Measurements from ENCODE around the gene MICA.
"Not testable (repeated sequence)": the region's sequence is repeated elsewhere in the genome, so short reads cannot be mapped to it uniquely, and the experiment has no call there.

The MICA gene

DNA sequence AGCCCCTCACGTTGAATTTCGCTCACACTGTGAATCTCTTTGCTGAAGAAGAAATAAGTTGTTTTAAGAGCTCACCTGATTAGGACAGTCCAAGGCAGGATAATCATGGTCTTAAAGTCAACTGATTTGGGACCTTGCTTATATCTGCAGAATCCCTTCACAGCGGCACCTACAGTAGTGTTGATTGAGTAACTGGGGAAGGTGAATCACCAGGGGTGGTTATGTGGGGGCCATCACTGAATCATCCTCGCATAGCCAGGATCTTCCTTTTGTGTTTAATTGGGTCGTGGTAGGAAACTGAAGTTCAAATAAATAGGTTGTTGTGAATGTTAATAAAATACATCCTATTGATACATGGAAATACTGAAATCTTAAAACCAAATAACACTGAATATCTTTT, 20.2 kb upstream of the MICA start:
- FAIRE-seq = no peak

DNA sequence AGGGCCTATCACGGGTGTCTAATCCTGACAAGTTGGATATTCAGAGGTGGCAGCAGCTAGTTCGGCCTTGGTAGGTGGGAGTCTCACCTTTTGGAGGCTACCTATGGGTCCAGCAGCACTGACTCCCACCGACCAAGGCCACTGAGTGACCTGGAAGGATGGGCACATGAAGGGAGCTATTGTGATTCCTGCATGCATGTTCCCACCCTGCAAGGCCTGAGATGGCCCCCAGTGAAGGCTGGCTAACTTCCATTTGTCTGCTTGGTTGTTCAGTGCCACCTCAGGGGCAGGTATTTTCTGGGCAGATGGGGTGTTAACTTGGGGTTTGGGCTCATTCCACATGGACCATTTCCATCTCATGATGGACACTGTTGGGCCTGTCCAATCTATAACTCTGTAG, 18.4 kb upstream of the MICA start:
- no peak for FAIRE-seq

DNA sequence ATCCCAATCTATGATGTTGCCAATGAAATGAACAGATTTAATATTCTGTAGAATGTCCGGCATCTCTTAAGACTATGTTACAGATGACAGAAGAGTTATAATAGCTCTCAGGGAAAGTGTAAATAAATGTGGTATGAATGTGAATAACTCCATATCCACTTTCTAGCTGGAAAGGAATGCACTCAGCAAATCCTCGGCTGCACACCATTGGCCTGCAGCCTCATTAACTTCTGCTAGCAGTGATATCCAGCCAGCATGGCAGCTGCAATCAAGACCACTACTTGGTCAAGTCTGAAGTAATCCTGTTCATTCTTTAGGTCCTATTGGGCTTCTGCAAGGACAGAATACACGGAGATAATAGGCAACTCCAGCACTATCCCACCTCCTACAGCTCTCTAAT, 17.3 kb upstream of the MICA start:
- no peak for FAIRE-seq

DNA sequence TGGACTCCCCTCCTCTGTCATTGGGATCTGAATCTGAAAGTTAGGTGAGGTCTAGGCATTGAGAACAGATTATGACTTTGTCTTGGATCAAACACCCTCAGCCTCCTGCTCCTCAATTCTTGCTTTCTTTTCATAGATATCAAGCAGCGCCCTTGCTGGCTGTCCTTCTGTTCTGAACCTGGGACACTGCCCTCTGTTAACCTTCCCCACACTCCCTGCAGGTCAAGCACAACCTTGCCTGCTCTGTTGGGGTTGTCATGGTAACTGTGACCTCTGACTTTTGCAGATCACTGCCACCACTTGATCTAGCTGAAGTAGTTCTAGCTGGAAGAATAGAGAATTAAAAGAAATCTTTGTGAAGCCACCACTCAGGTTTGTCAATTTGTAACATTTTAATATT, 16.4 kb upstream of the MICA start:
- no peak for FAIRE-seq

DNA sequence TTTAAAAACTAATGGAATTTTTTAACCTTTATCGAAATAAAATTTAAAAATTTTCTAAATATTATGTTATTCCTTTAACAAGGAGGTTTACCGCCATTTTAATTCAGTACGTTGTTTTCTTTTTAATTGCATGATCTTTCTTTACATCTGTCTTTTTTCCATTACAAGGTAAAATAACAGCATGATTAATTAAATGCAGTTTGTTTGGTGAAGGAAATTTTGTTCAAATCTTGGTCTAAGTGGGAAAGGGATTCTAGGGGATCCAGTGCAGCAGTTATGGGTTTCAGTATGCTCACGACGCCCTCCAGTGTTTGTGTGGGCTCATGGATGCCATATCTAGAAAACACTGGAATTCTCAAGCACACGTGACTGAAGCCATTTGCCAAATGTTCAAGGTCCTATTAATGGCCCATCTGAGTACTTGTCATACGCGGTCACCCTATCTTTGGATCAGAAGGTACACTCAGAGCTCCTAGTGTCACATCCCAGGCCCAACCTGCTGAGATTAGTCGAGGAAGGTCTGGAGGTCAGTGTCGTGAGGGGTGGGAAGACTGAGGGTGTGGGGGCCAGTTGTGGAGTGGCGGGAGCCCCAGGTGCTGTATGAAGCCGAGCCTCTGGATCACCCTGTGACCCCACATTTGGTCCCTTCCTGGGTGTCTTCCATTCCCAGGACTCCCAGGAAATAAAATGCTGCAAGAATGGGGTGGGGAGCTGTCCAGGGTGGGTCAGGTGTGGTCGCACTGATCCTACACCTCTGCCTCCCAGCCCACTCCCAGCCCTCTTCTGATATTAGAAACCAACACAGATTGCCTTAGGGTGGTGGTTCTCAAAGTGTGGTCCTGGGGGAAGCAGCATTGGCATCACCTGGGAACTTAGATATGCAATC, 14.2 kb upstream of the MICA start:
- not testable (repeated sequence) for FAIRE-seq

DNA sequence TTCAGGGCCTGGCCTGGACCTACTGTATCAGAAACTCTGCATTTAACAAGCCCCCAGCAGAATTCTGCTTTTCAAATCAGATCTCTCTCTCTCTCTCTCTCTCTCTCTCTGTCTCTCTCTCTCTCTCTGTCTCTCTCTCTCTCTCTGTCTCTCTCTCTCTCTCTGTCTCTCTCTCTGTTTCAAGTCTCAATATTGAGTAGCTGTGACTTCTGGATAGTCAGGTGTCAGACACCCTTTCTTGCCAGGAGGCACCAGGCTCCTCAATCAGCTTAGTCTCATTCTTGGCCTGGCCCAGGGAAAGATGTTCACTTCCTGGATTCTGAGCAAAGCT, 13.6 kb upstream of the MICA start:
- FAIRE-seq = not testable (repeated sequence)

DNA sequence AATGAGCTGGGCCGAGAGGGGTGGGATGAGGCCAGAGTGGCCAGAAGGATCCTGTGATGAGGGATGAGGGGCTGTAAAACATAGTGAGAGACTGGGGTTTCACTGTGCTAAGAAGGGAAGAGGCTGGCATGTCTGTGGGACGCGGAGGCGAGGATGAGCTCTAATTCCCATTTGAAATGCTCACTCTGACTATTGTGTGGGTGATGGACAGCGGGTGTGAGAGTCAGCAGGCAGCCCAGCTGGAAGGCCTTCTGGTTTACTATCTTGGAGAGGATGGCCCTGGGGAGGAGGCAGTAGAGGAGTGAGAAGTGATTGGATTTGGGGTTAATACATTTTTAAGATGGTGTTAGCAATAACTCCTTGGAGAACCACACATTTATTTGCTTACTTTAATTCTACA, 9.5 kb upstream of the MICA start:
- FAIRE-seq = no peak

DNA sequence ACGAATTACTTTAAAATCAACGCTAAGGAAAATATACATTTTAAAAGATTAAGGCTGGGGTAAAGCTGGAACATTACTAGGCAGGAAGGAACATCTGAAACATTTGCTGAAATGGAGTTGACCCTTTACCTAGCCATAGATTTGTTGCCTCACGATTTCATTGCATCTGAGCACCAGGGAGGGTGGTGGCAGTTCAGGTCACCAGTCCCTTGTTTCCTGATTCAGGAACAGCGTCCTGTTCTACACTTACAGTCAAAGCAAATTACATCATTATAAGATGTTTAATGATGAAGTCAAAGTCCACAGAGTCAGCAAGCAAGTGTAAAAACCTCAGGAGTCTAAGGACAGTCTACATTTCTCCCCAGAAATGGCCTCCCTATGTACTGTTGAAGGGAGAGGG, 9.0 kb upstream of the MICA start:
- FAIRE-seq = no peak

DNA sequence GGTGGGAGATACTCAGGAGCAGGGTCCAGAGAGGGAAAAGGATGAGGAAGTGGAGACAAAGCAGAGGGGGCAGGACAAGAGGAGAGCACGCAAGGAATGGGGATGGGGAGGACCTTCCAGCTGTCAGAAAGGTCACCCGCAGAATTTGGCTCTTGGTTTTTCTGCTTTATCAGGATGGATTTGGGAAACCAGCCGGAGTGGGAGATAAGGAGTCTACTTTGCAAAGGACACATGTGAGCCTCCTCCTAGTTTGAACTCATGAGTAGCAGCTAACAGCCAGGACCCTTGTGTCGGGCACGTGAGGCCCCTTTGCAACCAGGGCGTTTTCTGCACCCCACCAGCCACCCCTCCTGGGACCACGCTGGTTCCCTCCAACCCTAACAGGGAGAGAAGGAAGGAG, 7.6 kb upstream of the MICA start:
- no peak for FAIRE-seq

DNA sequence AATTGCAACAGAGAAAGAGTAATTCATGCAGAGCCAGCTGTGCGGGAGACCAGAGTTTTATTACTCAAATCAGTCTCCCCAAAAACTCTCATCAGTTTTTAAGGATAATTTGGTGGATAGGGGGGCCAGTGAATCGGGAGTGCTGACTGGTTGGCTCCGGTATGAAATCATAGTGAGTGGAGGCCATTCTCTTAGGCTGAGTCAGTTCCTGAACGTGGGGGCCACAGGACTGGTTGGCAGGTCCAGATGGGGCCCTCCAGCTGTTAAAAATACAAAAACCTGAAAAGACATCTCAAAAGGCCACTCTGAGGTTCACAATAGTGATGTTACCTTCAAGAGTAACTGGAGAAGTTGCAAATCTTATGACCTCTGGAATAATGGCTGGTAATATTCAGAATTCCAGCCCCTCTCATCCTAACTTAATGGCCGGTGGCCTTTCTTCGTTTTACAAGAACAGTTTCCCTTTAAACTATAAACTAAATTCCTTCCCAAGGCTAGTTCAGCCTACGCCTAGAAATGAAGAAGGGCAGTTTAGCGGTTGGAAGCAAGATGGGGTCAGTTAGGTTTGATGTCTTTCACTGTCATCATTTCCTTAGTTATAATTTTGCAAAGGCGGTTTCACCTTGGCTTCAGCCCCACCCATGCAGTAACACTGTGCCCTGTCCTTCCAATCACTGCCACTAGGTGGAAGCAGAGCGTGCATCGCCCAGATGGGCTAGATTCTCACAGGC, 6.8 kb upstream of the MICA start:
- FAIRE-seq = no peak

DNA sequence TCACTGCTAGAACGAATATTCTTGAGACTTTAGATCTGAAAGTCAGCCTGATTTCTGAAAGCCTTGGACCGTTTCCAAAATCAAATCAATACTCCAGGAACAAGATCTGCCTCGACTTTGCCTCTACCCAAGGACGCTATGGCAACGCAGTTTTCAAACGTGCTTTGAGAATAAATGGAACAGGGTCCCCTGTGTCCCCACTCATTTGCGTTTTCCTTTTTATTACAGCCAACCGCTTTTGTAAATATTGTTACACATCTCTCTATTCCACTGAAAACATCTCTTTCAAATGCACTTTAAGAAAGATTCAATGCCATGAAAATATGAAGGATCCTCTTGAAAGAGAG, 6.3 kb upstream of the MICA start:
- not testable (repeated sequence) for FAIRE-seq

DNA sequence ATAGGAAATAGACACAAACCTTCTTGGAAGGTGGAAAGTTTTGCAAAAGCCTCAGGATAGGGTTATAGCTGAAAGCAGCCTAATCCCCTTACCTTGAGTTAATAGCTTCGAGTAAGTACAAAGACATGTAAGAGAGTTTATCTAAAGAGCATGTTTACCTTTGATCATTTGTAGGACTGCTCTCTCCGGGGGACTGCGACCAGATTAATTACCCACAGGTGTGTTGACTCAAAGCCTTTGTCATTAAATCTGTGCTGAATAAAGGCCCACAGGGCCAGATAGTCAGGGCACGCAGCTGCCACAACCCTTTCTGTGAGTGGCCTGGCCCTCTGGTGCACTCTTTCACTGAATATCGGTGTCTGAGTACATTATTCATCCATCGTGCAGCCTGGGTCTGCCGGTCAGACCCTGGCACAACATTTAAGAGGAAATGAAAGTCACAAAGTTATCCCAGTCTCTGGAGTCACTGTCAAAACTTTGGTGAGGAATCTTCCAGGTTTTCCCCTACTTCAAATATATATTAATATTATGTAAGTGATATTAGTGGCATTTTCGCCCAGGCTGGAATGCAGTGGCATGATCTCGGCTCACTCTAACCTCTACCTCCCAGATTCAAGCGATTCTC, 5.4 kb upstream of the MICA start:
- no peak for FAIRE-seq

DNA sequence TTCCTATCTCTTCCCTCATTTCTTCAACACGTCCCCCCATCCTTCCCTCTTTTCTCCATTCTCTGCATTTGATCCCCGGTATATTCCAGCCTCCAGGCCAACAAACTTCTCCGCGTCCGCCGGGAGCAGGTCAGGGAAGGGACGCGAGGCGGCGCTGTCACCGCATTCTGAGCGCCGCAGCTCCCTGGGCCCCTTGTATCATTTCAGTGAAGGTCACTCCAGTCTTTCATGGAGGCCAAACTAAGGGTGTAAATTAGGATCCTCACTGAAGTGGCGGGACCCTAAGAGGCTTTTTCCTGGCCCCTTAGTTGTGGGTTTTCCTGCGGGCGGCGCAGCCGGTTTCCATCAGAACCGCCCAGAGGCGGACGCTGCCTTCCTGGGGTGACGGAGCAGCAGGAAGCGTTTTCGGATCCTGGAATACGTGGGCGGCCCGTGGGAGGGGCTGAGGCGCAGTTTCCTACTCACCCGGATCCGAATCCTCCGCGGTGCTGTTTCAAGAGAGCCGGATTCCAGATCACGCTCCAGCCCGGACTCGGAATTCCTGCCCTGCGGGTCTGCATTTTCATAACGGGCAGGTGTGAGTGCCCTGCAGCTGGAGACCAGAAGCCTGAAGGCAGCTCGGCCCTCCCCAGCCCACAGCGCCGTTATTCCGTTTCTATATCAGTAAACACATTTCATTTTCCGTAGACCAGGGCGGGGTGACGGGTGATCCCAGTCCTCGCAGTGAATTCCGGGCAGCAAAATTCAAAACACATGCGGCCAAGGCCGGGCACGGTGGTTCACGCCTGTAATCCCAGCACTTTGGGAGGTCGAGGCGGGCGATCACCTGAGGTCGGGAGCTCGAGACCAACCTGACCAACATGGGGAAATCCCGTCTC, 3.6 kb upstream of the MICA start:
- FAIRE-seq = no peak

DNA sequence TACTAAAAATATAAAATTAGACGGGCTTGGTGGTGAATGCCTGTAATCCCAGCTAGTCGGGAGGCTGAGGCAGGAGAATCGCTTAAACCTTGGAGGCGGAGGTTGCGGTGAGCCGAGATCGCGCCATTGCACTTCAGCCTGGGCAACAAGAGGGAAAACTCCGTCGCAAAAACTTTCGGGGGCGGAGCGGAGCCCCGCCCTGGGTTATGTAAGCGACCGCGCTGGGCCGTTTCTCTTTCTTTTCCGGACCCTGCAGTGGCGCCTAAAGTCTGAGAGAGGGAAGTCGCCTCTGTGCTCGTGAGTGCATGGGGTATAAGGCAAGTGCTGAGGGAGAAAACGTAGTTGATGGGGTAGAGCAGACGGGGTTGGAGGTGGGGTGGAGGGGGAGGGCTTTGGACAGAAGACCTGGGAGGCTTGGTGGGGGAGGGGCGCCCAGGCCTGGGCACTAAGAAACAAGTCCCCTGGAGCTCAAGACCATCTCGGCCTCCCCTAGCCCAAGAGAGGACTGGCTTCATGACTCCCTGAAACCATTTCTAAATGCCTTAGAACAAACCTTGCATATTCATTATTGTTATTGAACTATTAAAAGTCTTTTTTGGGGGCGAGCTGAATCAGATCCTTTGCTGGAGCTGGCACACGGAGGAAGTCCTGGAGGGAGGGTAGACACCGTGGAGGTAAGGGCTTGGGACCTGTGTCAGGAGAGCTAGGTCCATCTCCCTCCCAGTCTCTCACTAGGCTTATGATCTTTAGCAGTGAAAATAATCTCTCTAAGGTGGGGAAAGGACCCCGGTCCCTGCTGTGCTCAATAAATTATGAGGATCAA, 2.7 kb upstream of the MICA start:
- no peak for FAIRE-seq

DNA sequence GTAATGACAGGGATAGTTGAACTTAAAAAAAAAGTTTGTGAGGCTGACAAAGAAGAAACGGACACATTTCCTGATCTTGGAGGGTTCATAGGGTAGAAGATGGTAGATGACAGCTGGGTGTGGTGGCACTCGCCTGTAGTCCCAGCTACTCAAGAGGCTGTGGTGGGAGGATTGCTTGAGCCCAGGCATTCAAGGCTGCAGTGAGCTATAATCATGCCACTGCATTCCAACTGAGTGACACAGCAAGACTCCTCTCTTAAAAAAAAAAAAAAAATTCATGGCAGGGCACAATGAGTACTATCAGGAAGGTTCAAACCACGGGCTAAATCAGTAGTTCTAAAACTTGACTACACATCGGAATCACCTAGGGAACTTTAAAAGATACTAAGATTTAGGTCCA, 2.0 kb upstream of the MICA start:
- no peak for FAIRE-seq

DNA sequence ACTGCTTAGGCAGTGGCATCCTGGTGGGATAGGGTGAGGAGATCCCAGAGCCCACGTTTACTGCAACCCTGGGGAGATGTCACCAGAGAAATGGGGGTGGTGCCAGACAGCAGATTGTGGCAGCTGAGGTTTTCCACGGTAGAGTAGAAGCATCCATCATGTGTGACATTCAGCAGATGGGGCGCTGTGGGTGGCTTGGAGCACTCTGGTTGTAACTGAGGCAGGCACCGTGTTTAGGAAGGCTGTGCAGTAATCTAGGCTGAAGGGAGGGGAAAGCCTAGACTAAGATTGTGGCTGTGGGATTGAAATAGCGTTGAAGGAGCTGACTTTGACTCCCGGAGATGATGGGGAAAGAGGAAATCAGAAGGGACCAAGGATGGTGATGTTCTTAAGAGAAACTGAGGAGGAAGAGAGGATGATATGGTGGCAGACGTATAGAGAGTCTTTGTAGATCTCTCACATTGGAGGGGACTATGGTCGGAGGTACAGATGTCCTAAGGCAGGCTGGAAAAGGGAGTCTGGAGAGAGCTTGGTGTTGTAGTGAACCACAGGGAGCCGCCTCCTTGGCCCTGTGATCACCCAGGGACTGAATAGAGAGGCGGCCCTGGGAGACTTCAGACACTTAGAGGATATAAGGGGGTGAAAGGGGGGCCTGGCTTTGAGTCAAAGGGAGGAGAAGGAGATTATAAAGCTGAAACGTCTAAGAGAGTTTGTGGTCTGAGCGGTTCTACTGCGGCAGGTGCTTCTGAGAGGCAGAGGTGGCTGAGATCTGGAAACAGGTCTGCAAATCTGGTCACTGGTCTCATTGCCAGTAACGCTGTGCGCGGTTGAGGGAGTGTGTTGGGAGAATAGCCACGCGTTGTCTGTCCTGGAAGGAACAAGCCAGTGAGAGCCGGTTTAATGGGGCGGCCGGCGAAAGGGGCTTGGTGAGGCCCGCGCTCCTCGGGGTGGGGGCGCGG, 792 bp upstream of the MICA start:
- FAIRE-seq = no peak

DNA sequence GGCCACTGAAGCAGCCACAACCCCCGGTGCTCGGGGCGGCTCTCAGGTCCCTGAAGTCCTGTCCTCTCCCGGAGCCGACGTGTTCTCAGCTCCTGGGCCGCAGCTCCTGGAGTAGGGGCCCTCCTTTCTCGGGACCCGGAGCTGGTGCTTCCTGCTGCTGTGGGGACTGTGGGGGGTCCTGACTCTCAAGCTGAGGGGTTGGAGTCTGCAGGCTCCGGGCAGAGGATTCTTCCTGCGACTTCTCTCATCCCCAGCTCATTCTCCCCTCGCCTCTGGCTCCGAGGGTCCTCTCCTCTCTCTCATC, 618 bp downstream of the MICA start:
- FAIRE-seq = not testable (repeated sequence)

DNA sequence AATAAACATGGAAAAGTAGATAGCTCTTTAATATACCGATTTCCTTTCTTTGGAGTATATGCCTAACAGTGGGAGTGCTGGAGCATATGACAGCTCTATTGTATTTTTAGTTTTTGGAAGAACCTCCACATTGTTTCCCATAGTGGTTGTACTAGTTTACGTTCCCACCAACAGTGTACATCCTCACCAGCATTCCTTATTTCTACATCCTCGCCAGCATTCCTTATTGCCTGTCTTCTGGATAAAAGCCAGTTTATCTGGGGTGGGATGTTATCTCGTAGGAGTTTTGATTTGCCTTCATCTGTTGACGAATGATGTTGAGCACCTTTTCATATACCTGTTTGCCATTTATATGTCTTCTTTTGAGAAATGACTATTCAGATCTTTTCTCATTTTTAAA, 2.6 kb downstream of the MICA start:
- FAIRE-seq = no peak

DNA sequence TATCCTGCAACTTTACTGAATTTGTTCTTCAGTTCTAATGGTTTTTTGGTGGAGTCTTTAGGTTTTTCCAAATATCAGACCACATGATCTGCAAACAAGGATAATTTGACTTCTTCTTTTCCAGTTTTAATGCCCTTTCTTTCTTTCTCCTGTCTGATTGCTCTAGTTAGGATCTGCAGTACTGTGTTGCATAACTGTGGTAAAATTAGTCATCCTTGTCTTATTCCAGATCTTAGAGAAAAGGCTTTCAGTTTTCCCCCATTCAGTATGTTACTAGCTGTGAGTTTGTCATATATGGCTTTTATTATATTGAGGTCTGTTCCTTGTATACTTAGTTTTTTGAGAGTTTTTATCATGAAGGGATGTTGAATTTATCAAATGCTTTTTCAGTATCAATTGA, 4.3 kb downstream of the MICA start:
- FAIRE-seq = no peak

DNA sequence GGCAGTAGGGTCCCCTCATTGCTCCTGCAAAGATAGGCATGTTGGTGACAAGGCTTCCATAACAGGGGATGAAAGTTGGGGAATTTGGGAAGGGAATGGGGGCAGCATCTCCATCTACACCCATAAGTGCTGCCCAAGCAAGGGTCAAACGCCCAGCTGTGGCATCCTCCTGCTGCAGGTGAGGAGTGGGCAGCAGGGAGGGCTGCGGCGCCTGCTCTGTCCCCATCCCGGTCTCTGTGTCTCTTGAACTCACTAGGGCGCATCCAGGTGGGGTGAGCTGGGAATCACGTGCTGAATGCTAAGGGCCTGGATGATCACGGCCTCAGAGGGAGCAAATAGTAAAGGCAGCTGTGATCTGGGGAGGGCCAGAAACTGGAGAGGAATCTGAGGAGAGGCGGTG, 9.1 kb downstream of the MICA start:
- no peak for FAIRE-seq

DNA sequence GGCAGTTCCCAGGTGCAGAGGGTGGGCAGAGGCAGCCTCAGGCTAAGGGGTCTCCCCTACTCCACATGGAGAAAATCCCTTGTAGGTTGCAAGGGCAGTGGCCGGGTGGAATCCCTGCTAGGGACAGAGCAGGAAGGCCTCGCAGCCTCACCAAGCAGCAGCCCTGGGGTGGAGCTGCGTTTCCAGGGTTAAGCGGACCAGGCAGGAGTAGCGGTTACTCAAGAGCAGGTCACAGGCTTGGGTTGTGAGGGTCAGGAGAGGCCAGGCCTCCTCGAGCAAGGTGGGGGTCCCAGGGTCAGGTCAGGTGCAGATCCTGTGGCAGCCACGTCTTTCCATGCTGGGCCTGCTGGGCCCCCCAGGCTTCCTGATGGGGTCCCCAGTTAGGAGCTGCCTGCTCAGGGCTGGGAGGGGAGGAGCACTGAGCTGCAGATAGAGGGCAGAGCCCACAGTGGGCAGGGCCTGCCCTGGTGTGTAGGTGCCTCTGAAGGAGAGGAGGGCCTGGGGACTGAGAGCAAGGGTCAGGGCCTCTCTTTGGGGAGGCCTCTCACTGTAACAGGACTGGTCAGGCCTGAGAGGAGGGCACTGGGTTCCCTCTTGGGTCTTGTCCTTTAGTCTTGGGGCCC, 10.9 kb downstream of the MICA start:
- FAIRE-seq = not testable (repeated sequence)

Data from colon (tissue), 2 donors.